Prostate gland (tissue), 2 donors: ENCODE results near the gene ATP1B2.

Experiments used
- CTCF ChIP-seq, 4 experiments: fragments of 200-600 bp in 2 of 4; fragments of 450-650 bp in 2 of 4; sonication (generic) in 2 of 4; IDR thresholded peaks; 1 replicate in 3 of 4; 2 replicates in 1 of 4; pipeline ENCODE4 v1.5.1; 2016 to 2019; ENCODE audit warnings: antibody characterized with exemption in 4 of 4, mild to moderate bottlenecking in 2 of 4, moderate library complexity in 2 of 4
- POLR2A ChIP-seq: fragments of 450-650 bp; IDR thresholded peaks from one replicate; pipeline ENCODE4 v1.6.1; 2016; ENCODE audit warnings: antibody characterized with exemption, mild to moderate bottlenecking

GRCh38 chr17:7704601-7705268 lies 54.0 kb downstream of the ATP1B2 start, which contains the start of gene EFNB3:
- TF ChIP-seq CTCF (IDR thresholded peaks at IDR 0.05) (no peak), POLR2A (no peak)
